Smooth muscle cell (in vitro differentiated cells): ENCODE measurements around the gene CASK. TPM values are rescaled to one million over a fixed set of nuclear protein-coding genes. Genes with fewer than 3 reads are reported as not detected.

Experiments used
- DNase-seq: peaks from one replicate; lab custom pipeline; 2025; ENCODE audit not compliant: unreplicated experiment; lab: John Stamatoyannopoulos, UW
- H2AFZ ChIP-seq: fragments of 200-600 bp; sonication (generic); 2 replicates; pipeline ENCODE4 v1.6.0; 2016; ENCODE audit warnings: antibody characterized with exemption, low read depth, mild to moderate bottlenecking
- H3F3A ChIP-seq: fragments of 200-600 bp; sonication (generic); 2 replicates; pipeline ENCODE4 v1.6.0; 2017; ENCODE audit warnings: antibody characterized with exemption, low read depth
- H3K27ac ChIP-seq: fragments of 200-600 bp; sonication (generic); 2 replicates; pipeline ENCODE4 v1.5.1; 2016; ENCODE audit warnings: low read depth, mild to moderate bottlenecking
- H3K27me3 ChIP-seq: fragments of 200-600 bp; sonication (generic); 2 replicates; pipeline ENCODE4 v1.6.1; 2016; ENCODE audit warnings: low read depth, mild to moderate bottlenecking
- H3K36me3 ChIP-seq: fragments of 200-600 bp; sonication (generic); 2 replicates; pipeline ENCODE4 v1.5.1; 2016; ENCODE audit warnings: low read depth
- H3K4me1 ChIP-seq: fragments of 200-600 bp; sonication (generic); 2 replicates; pipeline ENCODE4 v1.5.1; 2016; ENCODE audit warnings: low read depth
- H3K4me2 ChIP-seq: fragments of 200-600 bp; sonication (generic); 2 replicates; pipeline ENCODE4 v1.6.0; 2016; ENCODE audit warnings: mild to moderate bottlenecking
- H3K4me3 ChIP-seq: fragments of 200-600 bp; sonication (generic); 2 replicates; pipeline ENCODE4 v1.5.1; 2016; ENCODE audit warnings: mild to moderate bottlenecking
- H3K79me2 ChIP-seq: fragments of 200-600 bp; sonication (generic); 2 replicates; pipeline ENCODE4 v1.6.0; 2016; ENCODE audit warnings: low read depth, mild to moderate bottlenecking
- H3K9ac ChIP-seq: fragments of 200-600 bp; sonication (generic); 2 replicates; pipeline ENCODE4 v1.6.0; 2016; ENCODE audit warnings: low read depth
- H3K9me3 ChIP-seq: fragments of 200-600 bp; sonication (generic); replicated peaks from 2 replicates; pipeline ENCODE4 v1.5.1; 2016; ENCODE audit warnings: low read depth
- H4K20me1 ChIP-seq: fragments of 200-600 bp; sonication (generic); 2 replicates; pipeline ENCODE4 v1.6.0; 2016; ENCODE audit warnings: low read depth
- WGBS: methylation state at CpG from one replicate; pipeline ENCODE4 v1.1.7; 2016; ENCODE audit warnings: low lambda C conversion rate; 5-methylcytosine and 5-hydroxymethylcytosine counted together
- polyA plus RNA-seq: library from polyadenylated mRNA; unstranded; fragments of >200 nt; fragmentation: Nextera tagmentation; extraction: Ambion mirVana; gene quantifications from 2 replicates; pipeline ENCODE4 v1.2.1, GENCODE V29; 2016
- total RNA-seq: library from RNA; depleted of rRNA; stranded (reverse); fragments of >200 nt; gene quantifications from 2 replicates; pipeline ENCODE4 v1.2.3, GENCODE V29; 2014
- TF ChIP-seq, protein P1 (sequence below): fragments of 200-600 bp; sonication (generic); IDR thresholded peaks from 2 replicates; pipeline ENCODE4 v1.5.1; 2017; ENCODE audit warnings: borderline replicate concordance, mild to moderate bottlenecking, antibody characterized with exemption; ENCODE audit not compliant: insufficient read depth, poor library complexity, severe bottlenecking

CASK gene
- total and polyA plus RNA-seq, 2 experiments from 2014 or later: 49.4 to 97.5 TPM

DNA sequence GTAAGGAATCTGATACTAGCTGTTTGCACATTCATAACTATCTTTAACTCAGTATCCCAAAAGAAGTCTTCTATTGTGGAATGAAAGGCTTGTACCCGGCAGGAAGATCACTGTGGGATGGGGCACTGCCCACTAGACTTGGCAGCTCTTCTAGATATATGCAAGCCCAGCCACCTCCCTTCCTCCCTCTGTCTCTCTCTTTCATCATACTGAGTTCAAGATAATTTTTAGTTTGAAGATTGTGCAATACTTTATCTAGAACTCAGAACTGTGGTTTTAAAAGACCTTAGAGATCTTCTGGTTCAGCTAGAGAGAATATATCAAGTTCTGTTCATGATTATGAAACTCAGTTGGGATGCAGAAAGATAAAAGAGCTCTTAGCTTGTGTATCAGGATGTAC, 257.1 kb downstream of the CASK start:
- H3K27ac ChIP-seq: no peak overlapping the region
- H3K9me3 ChIP-seq: no peaks in the 10 kb centered on the region
- no peaks in the 10 kb centered on the region for H3K36me3 ChIP-seq
- no peaks in the 10 kb centered on the region for H3K27me3 ChIP-seq
- H3K4me2 ChIP-seq: no peak overlapping the region
- no peaks in the 10 kb centered on the region for H3K79me2 ChIP-seq
- DNase-seq: no peak
- TF ChIP-seq, protein P1, sequence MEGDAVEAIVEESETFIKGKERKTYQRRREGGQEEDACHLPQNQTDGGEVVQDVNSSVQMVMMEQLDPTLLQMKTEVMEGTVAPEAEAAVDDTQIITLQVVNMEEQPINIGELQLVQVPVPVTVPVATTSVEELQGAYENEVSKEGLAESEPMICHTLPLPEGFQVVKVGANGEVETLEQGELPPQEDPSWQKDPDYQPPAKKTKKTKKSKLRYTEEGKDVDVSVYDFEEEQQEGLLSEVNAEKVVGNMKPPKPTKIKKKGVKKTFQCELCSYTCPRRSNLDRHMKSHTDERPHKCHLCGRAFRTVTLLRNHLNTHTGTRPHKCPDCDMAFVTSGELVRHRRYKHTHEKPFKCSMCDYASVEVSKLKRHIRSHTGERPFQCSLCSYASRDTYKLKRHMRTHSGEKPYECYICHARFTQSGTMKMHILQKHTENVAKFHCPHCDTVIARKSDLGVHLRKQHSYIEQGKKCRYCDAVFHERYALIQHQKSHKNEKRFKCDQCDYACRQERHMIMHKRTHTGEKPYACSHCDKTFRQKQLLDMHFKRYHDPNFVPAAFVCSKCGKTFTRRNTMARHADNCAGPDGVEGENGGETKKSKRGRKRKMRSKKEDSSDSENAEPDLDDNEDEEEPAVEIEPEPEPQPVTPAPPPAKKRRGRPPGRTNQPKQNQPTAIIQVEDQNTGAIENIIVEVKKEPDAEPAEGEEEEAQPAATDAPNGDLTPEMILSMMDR: no peak
- no peaks in the 10 kb centered on the region for H3F3A ChIP-seq
- 63% methylated on average over 1 of the region's 1 CpG for whole genome bisulfite sequencing
- H3K4me3 ChIP-seq: no peak overlapping the region
- H4K20me1 ChIP-seq: no peaks in the 10 kb centered on the region
- H3K4me1 ChIP-seq: no peaks in the 10 kb centered on the region
- no peak overlapping the region for H2AFZ ChIP-seq
- H3K9ac ChIP-seq: no peak overlapping the region

DNA sequence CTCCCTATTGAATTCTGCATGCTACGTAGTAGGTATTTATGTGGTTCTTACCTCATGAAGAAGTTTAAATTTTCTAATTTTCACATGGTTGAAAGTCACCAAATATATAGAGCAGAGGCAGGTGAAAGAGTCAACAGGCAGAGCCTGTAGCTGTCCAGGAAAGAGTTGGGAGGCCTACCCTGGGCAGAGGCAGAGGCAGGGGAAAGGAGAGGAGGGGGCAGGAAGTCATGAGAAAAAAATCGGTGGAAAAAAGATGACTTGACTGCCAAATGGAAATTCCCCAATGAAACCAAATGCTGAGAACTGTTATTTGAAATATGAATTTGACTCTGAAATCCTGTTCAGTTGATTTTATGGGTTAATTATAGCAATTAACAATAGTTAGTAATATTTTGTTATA, 257.7 kb downstream of the CASK start:
- Histone ChIP-seq H3K9me3 (no peaks in the 10 kb centered on the region), H4K20me1 (no peaks in the 10 kb centered on the region), H3K4me2 (no peak overlapping the region), H3K27ac (no peak overlapping the region), H3F3A (no peaks in the 10 kb centered on the region), H3K36me3 (no peaks in the 10 kb centered on the region), H2AFZ (no peak overlapping the region), H3K9ac (no peak overlapping the region), H3K79me2 (no peaks in the 10 kb centered on the region), H3K4me1 (no peaks in the 10 kb centered on the region), H3K27me3 (no peaks in the 10 kb centered on the region), H3K4me3 (no peak overlapping the region)
- TF ChIP-seq, protein P1: no peak
- WGBS: 93% methylated on average over 2 of the region's 2 CpGs
- no peak for DNase-seq

DNA sequence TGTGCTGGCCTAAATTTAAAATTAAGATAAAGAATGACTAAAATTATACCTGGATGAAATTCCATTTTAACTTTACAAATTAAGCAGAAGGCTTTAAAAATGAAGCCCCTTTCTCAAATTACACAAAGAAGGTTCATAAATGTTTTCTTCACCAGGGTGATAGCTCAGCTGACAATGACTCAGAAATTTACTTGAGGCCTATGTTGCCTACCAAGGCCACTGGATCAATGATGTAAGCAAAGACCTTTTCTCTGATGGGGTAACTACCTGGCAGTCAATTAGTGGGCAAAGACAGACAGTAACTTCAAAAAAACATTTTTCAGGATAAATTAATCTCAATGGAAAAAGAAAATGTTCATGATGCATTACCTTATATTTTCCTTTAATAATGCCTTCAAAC, 258.4 kb downstream of the CASK start:
- DNase-seq: no peak
- no peaks in the 10 kb centered on the region for H3K9me3 ChIP-seq
- TF ChIP-seq, protein P1: no peak
- no peaks in the 10 kb centered on the region for H4K20me1 ChIP-seq
- H3K27me3 ChIP-seq: no peaks in the 10 kb centered on the region
- H3K27ac ChIP-seq: no peak overlapping the region
- no peak overlapping the region for H3K9ac ChIP-seq
- H2AFZ ChIP-seq: no peak overlapping the region
- no peaks in the 10 kb centered on the region for H3F3A ChIP-seq
- H3K4me3 ChIP-seq: no peak overlapping the region
- no peaks in the 10 kb centered on the region for H3K36me3 ChIP-seq
- H3K4me2 ChIP-seq: no peak overlapping the region
- no peaks in the 10 kb centered on the region for H3K79me2 ChIP-seq
- no peaks in the 10 kb centered on the region for H3K4me1 ChIP-seq

DNA sequence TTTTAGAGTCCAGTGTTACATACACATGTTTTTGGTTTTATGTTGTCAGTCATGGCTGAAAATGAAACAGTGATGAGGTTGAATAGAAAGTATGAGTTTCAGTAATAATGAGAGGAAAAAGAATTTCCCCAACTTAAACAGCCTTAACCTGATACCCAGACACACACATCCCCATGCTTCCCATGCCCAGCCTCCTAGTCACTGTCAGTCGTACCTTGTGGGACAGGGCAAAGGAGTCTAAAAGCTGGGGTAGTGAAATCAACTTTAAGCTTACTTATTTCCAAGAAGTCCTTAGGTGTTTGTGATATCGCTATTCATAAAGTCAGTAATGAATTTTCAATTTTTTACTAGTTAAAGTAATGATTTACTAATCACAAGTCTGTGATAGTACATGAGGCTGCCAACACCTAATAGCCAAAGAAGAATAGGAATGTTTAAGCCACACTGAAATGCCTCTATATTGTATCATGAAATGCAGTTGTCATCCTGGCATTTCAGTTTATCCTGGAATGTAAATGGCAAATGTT, 258.9 kb downstream of the CASK start:
- no peaks in the 10 kb centered on the region for H4K20me1 ChIP-seq
- no peaks in the 10 kb centered on the region for H3K4me1 ChIP-seq
- WGBS: 75% methylated on average over 2 of the region's 2 CpGs
- H2AFZ ChIP-seq: no peak overlapping the region
- H3K4me2 ChIP-seq: no peak overlapping the region
- no peak for DNase-seq
- no peaks in the 10 kb centered on the region for H3K27me3 ChIP-seq
- H3K79me2 ChIP-seq: no peaks in the 10 kb centered on the region
- TF ChIP-seq, protein P1: no peak
- H3K9ac ChIP-seq: no peak overlapping the region
- no peaks in the 10 kb centered on the region for H3K9me3 ChIP-seq
- no peaks in the 10 kb centered on the region for H3K36me3 ChIP-seq
- H3K4me3 ChIP-seq: no peak overlapping the region
- H3K27ac ChIP-seq: no peak overlapping the region
- H3F3A ChIP-seq: no peaks in the 10 kb centered on the region
